Stomach (tissue), 4 donors: ENCODE results near the gene POM121L12.

ENCODE experiments used
- CTCF ChIP-seq, 7 experiments: fragments of 450-650 bp in 4 of 7; fragments of 200-600 bp in 3 of 7; sonication (generic) in 3 of 7; IDR thresholded peaks; one replicate each; pipeline ENCODE4 v1.5.1; 2016 to 2019; ENCODE audit warnings: antibody characterized with exemption in 7 of 7, control low read depth in 2 of 7, mild to moderate bottlenecking in 1 of 7
- EP300 ChIP-seq: sonication (generic); formaldehyde crosslinking; IDR thresholded peaks from one replicate; pipeline ENCODE4 v1.6.1; 2017; ENCODE audit warnings: antibody characterized with exemption

- no peak for TF ChIP-seq CTCF (IDR thresholded peaks at IDR 0.05)
- TF ChIP-seq EP300, result no peak
Measured at GRCh38 chr7:53035499-53036412, at the start of gene POM121L12.
